Astrocyte (in vitro differentiated cells and primary cell): ENCODE results near the gene SLC35A2. TPM values are rescaled to one million over a fixed set of nuclear protein-coding genes. Genes with fewer than 3 reads are reported as not detected.

Experiments used
- total RNA-seq: library from RNA; stranded (reverse); gene quantifications from 2 replicates; pipeline ENCODE4 v1.2.1, GENCODE V29; 2021

Gene SLC35A2
- total RNA-seq, 1 donor from 2014 or later: 54.3 TPM

Other genes with a start within 250 kb of the SLC35A2 start
- gene WAS, start 227.8 kb downstream of the SLC35A2 start, total RNA-seq: 0.75 and 1.1 TPM in 2 replicates
- gene SUV39H1, start 214.9 kb downstream of the SLC35A2 start, total RNA-seq: 3.5 and 4.9 TPM in 2 replicates
- gene GLOD5, start 149.9 kb downstream of the SLC35A2 start, total RNA-seq: not detected in 2 replicates
- not detected in 2 replicates for gene GATA1, start 125.1 kb downstream of the SLC35A2 start, total RNA-seq
- gene HDAC6, start 109.6 kb downstream of the SLC35A2 start, total RNA-seq: 59.2 and 60.6 TPM in 2 replicates
- gene ERAS, start 85.1 kb downstream of the SLC35A2 start, total RNA-seq: 0.24 TPM in 1 of 2 replicates, not detected in the other
- gene PCSK1N, start 76.0 kb downstream of the SLC35A2 start, total RNA-seq: 62.0 and 65.0 TPM in 2 replicates
- 57.7 and 58.2 TPM in 2 replicates for gene TIMM17B, start 13.9 kb downstream of the SLC35A2 start, total RNA-seq
- gene PQBP1, start 13.7 kb downstream of the SLC35A2 start, total RNA-seq: 88.2 and 101 TPM in 2 replicates
- 12.5 and 13.4 TPM in 2 replicates for gene PIM2, start 7.4 kb upstream of the SLC35A2 start, total RNA-seq
- 56.1 and 62.5 TPM in 2 replicates for gene OTUD5, start 46.0 kb upstream of the SLC35A2 start, total RNA-seq
- gene KCND1, start 60.2 kb upstream of the SLC35A2 start, total RNA-seq: 5.2 and 5.6 TPM in 2 replicates
- 41.7 and 43.4 TPM in 2 replicates for gene GRIPAP1, start 90.6 kb upstream of the SLC35A2 start, total RNA-seq
- gene TFE3, start 131.7 kb upstream of the SLC35A2 start, total RNA-seq: 46.5 and 53.4 TPM in 2 replicates
- gene CCDC120, start 147.4 kb upstream of the SLC35A2 start, total RNA-seq: 6.3 and 8.2 TPM in 2 replicates
- 44.4 and 52.8 TPM in 2 replicates for gene PRAF2, start 162.4 kb upstream of the SLC35A2 start, total RNA-seq
- 54.9 TPM in 2 replicates for gene WDR45, start 168.2 kb upstream of the SLC35A2 start, total RNA-seq
- 15.6 and 16.9 TPM in 2 replicates for gene GPKOW, start 212.1 kb upstream of the SLC35A2 start, total RNA-seq